H1 (cell line): ENCODE results near the gene TRHDE. TPM values are rescaled to one million over a fixed set of nuclear protein-coding genes. Genes with fewer than 3 reads are reported as not detected.

ENCODE experiments used
- CTCF ChIA-PET: fragments of 300-600 bp; sonication (Branson Sonifier 250); formaldehyde crosslinking; loops from one replicate; lab custom pipeline; 2021; ENCODE audit not compliant: partially characterized antibody; lab: Charles Lee
- POLR2A ChIA-PET: fragments of 300-600 bp; sonication (Branson Sonifier 250); formaldehyde crosslinking; loops from one replicate; lab custom pipeline; 2021; ENCODE audit warnings: inconsistent platforms; ENCODE audit not compliant: partially characterized antibody; lab: Charles Lee
- DNase-seq, 2 experiments: peaks; one replicate each; pipeline versions ENCODE4 v3.0.0 to v3.0.0-alpha.2; 2010 to 2022; ENCODE audit warnings: low spot score in 2 of 2, low read depth in 1 of 2, mixed read lengths in 1 of 2
- FAIRE-seq: peaks from 2 replicates; lab custom pipeline; 2011; peaks lifted over from hg19 to GRCh38; lab: Jason Lieb, UNC
- H2AFZ ChIP-seq: 2 replicates; pipeline ENCODE4 v1.8.1; 2012; ENCODE audit warnings: low read length, inconsistent platforms
- H2AK5ac ChIP-seq: 2 replicates; pipeline ENCODE4 v1.6.1; 2013; ENCODE audit warnings: low read depth, low read length
- H2BK120ac ChIP-seq: replicated peaks from 2 replicates; pipeline ENCODE3; 2013; ENCODE audit warnings: low read depth, low read length, inconsistent platforms
- H2BK12ac ChIP-seq: 2 replicates; pipeline ENCODE4 v1.6.1; 2013; ENCODE audit warnings: low read depth, low read length
- H2BK15ac ChIP-seq: 2 replicates; pipeline ENCODE4 v1.6.1; 2013; ENCODE audit warnings: low read length
- H2BK20ac ChIP-seq: 2 replicates; pipeline ENCODE4 v1.6.1; 2013; ENCODE audit warnings: low read length
- H2BK5ac ChIP-seq: 2 replicates; pipeline ENCODE4 v1.6.1; 2013; ENCODE audit warnings: low read depth, low read length
- H3K14ac ChIP-seq: 2 replicates; pipeline ENCODE4 v1.6.1; 2013; ENCODE audit warnings: inconsistent platforms; ENCODE audit not compliant: insufficient read length
- H3K18ac ChIP-seq: 2 replicates; pipeline ENCODE4 v1.6.1; 2013; ENCODE audit warnings: low read length; ENCODE audit errors: extremely low read depth
- H3K23ac ChIP-seq: 2 replicates; pipeline ENCODE4 v1.6.1; 2013; ENCODE audit warnings: inconsistent platforms; ENCODE audit not compliant: insufficient read length
- H3K23me2 ChIP-seq: 2 replicates; pipeline ENCODE4 v1.6.1; 2013; ENCODE audit warnings: low read depth, low read length
- H3K27ac ChIP-seq: 2 replicates; pipeline ENCODE4 v1.6.1; 2011; ENCODE audit warnings: low read depth, low read length, inconsistent platforms
- H3K27me3 ChIP-seq, 4 experiments: replicated peaks in 1 of 4; 1 replicate in 1 of 4; 2 replicates in 3 of 4; pipeline versions ENCODE4 v1.6.1 to v1.8.1; 2011 to 2013; ENCODE audit warnings: low read length in 3 of 4, mild to moderate bottlenecking in 3 of 4, inconsistent platforms in 2 of 4, mixed read lengths in 2 of 4, moderate library complexity in 1 of 4; ENCODE audit not compliant: control insufficient read depth in 3 of 4, insufficient read depth in 3 of 4; ENCODE audit errors: extremely low read depth in 1 of 4
- H3K36me3 ChIP-seq, 4 experiments: 2 replicates each; pipeline versions ENCODE4 v1.6.1 to v1.8.1; 2011 to 2013; ENCODE audit warnings: mild to moderate bottlenecking in 4 of 4, low read length in 3 of 4, moderate library complexity in 2 of 4, control low read depth in 1 of 4, inconsistent platforms in 1 of 4; ENCODE audit not compliant: insufficient read depth in 4 of 4, control insufficient read depth in 2 of 4
- H3K4ac ChIP-seq: replicated peaks from 2 replicates; pipeline ENCODE3; 2013; ENCODE audit warnings: low read length, low read depth, mixed read lengths, inconsistent platforms; ENCODE audit not compliant: insufficient read length
- H3K4me1 ChIP-seq, 4 experiments: replicated peaks in 1 of 4; 1 replicate in 1 of 4; 2 replicates in 3 of 4; pipeline versions ENCODE4 v1.6.1 to v1.8.1; 2011 to 2013; ENCODE audit warnings: low read length in 3 of 4, inconsistent platforms in 2 of 4, mixed read lengths in 1 of 4; ENCODE audit not compliant: insufficient read depth in 4 of 4, control insufficient read depth in 3 of 4
- H3K4me2 ChIP-seq, 2 experiments: 2 replicates each; pipeline versions ENCODE4 v1.6.1 to v1.8.1; 2011 to 2013; ENCODE audit warnings: low read depth in 2 of 2, low read length in 2 of 2, control low read depth in 1 of 2, inconsistent platforms in 1 of 2, mild to moderate bottlenecking in 1 of 2; ENCODE audit not compliant: insufficient read depth in 1 of 2
- H3K4me3 ChIP-seq, 4 experiments: fragments of 200-600, 300-600 bp in 1 of 4; sonication (generic), shearing (Covaris generic), sonication (Bioruptor Twin) in 1 of 4; 2 replicates each; pipeline versions ENCODE4 v1.5.1 to v1.8.1; 2011 to 2016; ENCODE audit warnings: low read length in 4 of 4, low read depth in 3 of 4, control low read depth in 2 of 4, inconsistent platforms in 2 of 4, mild to moderate bottlenecking in 2 of 4, mixed read lengths in 1 of 4, moderate library complexity in 1 of 4; ENCODE audit not compliant: insufficient read depth in 2 of 4; ENCODE audit errors: extremely low read depth in 1 of 4
- H3K56ac ChIP-seq: replicated peaks from 2 replicates; pipeline ENCODE3; 2013; ENCODE audit warnings: low read depth, mild to moderate bottlenecking, mixed read lengths, low read length, inconsistent platforms; ENCODE audit not compliant: insufficient read length
- H3K79me1 ChIP-seq: 2 replicates; pipeline ENCODE4 v1.6.1; 2013; ENCODE audit warnings: low read depth, low read length, control low read depth
- H3K79me2 ChIP-seq, 2 experiments: 2 replicates each; pipeline versions ENCODE4 v1.6.1 to v1.8.1; 2012 to 2013; ENCODE audit warnings: low read length in 2 of 2, mild to moderate bottlenecking in 2 of 2, inconsistent platforms in 1 of 2; ENCODE audit not compliant: insufficient read depth in 2 of 2, control insufficient read depth in 1 of 2
- H3K9ac ChIP-seq, 4 experiments: replicated peaks in 1 of 4; 1 replicate in 1 of 4; 2 replicates in 3 of 4; pipeline versions ENCODE4 v1.6.1 to v1.8.1; 2011 to 2013; ENCODE audit warnings: low read depth in 3 of 4, low read length in 3 of 4, control low read depth in 2 of 4, mild to moderate bottlenecking in 2 of 4, moderate library complexity in 2 of 4, inconsistent platforms in 1 of 4; ENCODE audit errors: extremely low read depth in 1 of 4
- H3K9me3 ChIP-seq, 2 experiments: 2 replicates each; pipeline versions ENCODE4 v1.6.1 to v1.8.1; 2012 to 2013; ENCODE audit warnings: mild to moderate bottlenecking in 2 of 2, moderate library complexity in 2 of 2, control low read depth in 1 of 2, inconsistent platforms in 1 of 2, low read depth in 1 of 2, low read length in 1 of 2, mixed read lengths in 1 of 2; ENCODE audit not compliant: insufficient read depth in 2 of 2
- H4K20me1 ChIP-seq, 2 experiments: replicated peaks in 1 of 2; 2 replicates each; pipeline versions ENCODE3 to v1.8.1; 2011 to 2013; ENCODE audit warnings: inconsistent platforms in 2 of 2, low read length in 2 of 2, mild to moderate bottlenecking in 1 of 2; ENCODE audit not compliant: insufficient read depth in 2 of 2, control insufficient read depth in 1 of 2
- H4K5ac ChIP-seq: 2 replicates; pipeline ENCODE4 v1.6.1; 2013; ENCODE audit warnings: low read length, low read depth, mixed read lengths, inconsistent platforms; ENCODE audit not compliant: insufficient read length
- H4K8ac ChIP-seq: 2 replicates; pipeline ENCODE4 v1.8.0; 2013; ENCODE audit warnings: mild to moderate bottlenecking, moderate library complexity, low read length, inconsistent platforms; ENCODE audit not compliant: insufficient read depth; ENCODE audit errors: extremely low read depth
- H4K91ac ChIP-seq: replicated peaks from 2 replicates; pipeline ENCODE3; 2013; ENCODE audit warnings: low read length, mixed read lengths, inconsistent platforms; ENCODE audit not compliant: insufficient read length
- ASH2L ChIP-seq: fragments of 200-600, 300-600 bp; sonication (generic); IDR thresholded peaks from one replicate; pipeline ENCODE4 v1.7.1; 2017; ENCODE audit warnings: low read length
- RXRA ChIP-seq: IDR thresholded peaks from 2 replicates; pipeline ENCODE4 v1.6.1; 2011; ENCODE audit warnings: low read depth, mild to moderate bottlenecking, low read length, moderate library complexity; ENCODE audit not compliant: insufficient read depth
- TAF1 ChIP-seq: IDR thresholded peaks from 2 replicates; pipeline ENCODE4 v1.6.1; 2011; ENCODE audit warnings: mild to moderate bottlenecking, low read depth, low read length
- WGBS, 2 experiments: shearing (Covaris generic) in 1 of 2; methylation state at CpG; one replicate each; pipeline versions ENCODE4 v1.1.6 to v1.1.7; 2013 to 2015; ENCODE audit warnings: low lambda C conversion rate in 2 of 2, mixed read lengths in 2 of 2, inconsistent platforms in 1 of 2, low coverage in 1 of 2, missing lambda C conversion rate in 1 of 2; ENCODE audit not compliant: insufficient replicate concordance in 2 of 2, insufficient coverage in 1 of 2, insufficient read length in 1 of 2; ENCODE audit errors: extremely low coverage in 1 of 2, missing lambda C conversion rate in 1 of 2; 5-methylcytosine and 5-hydroxymethylcytosine counted together
- polyA plus RNA-seq, 7 experiments: library from polyadenylated mRNA; depleted of rRNA in 3 of 7; stranded (reverse) in 5 of 7; unstranded in 2 of 7; fragments of >200 nt in 5 of 7; fragments of 200-250 nt in 2 of 7; gene quantifications; 1 replicate in 5 of 7; 2 replicates in 1 of 7; 4 replicates in 1 of 7; pipeline versions ENCODE4 v1.2.1 to v1.2.3, GENCODE V29; 2011 to 2013; ENCODE audit warnings: missing spikeins in 2 of 7, mixed read lengths in 2 of 7
- total RNA-seq: library from RNA; stranded (reverse); fragmentation: NEBNext Ultra II Directional; extraction: Animal tissue kit (Norgen Biotek cat#: 25700); gene quantifications from 2 replicates; pipeline ENCODE4 v1.2.1, GENCODE V29; 2021

Gene TRHDE
- total and polyA plus RNA-seq, 2 of the 8 experiments (the other 6 are each of a cell fraction or from before 2014, with no cell fraction given) = 1.3 to 5.0 TPM

GRCh38 chr12:72277415-72277814 is 5.2 kb downstream of the TRHDE start:
- Histone ChIP-seq H3K23me2 (peaks cover 10% of the 10 kb centered on the region; the same call in 1 of the 2 replicates), H3K9ac (no peak overlapping the region)
- WGBS, 2 experiments = 98% methylated on average over 2 of the region's 2 CpGs; no CpG with 5 or more reads in 1 of the 2 experiments
- TF ChIP-seq RXRA = no peak
- no peak for TF ChIP-seq TAF1
- no peak for TF ChIP-seq ASH2L

More at GRCh38 chr12:72277415-72277814, 5.2 kb downstream of the TRHDE start:
- H3K4me3 ChIP-seq = no peak overlapping the region
- peaks cover 11 to 25% (median 21%) of the 10 kb centered on the region in 4 experiments for H3K27me3 ChIP-seq
- H4K91ac ChIP-seq = no peak overlapping the region
- H3K27ac ChIP-seq = no peak overlapping the region
- no peak overlapping the region for H2AFZ ChIP-seq
- H3K18ac ChIP-seq = no peak overlapping the region
- H2BK5ac ChIP-seq = no peak overlapping the region
- no peaks in the 10 kb centered on the region for H3K36me3 ChIP-seq
- H3K79me2 ChIP-seq = no peaks in the 10 kb centered on the region
- H3K4me2 ChIP-seq = no peak overlapping the region
- H3K23ac ChIP-seq = no peak overlapping the region
- no peaks in the 10 kb centered on the region for H3K9me3 ChIP-seq
- FAIRE-seq = no peak
- DNase-seq = no peak
- H3K14ac ChIP-seq = no peak overlapping the region
- H2BK12ac ChIP-seq = no peak overlapping the region
- H3K4ac ChIP-seq = no peak overlapping the region
- H3K56ac ChIP-seq = no peak overlapping the region
- no peak overlapping the region for H2AK5ac ChIP-seq
- H2BK20ac ChIP-seq = no peak overlapping the region
- POLR2A ChIA-PET = no interaction called here
- no peak overlapping the region for H2BK15ac ChIP-seq
- H4K20me1 ChIP-seq = no peaks in the 10 kb centered on the region
- no peak overlapping the region for H4K5ac ChIP-seq
- CTCF ChIA-PET = no interaction called here
- no peaks in the 10 kb centered on the region for H3K79me1 ChIP-seq
- H4K8ac ChIP-seq = no peak overlapping the region
- H3K4me1 ChIP-seq = peaks cover 0 to 11% (median 4%) of the 10 kb centered on the region in 4 experiments; a peak in 5 of 7 replicates
- H2BK120ac ChIP-seq = no peak overlapping the region
